Retinal pigment epithelial cell (primary cell): ENCODE measurements around the gene NKD1.

ENCODE experiments used
- DNase-seq: peaks from one replicate; pipeline ENCODE4 v3.0.0-alpha.2; 2010; ENCODE audit warnings: low read depth
- H3K4me3 ChIP-seq: 2 replicates; pipeline ENCODE4 v1.5.1; 2011; ENCODE audit warnings: mild to moderate bottlenecking, low read length, control low read depth, moderate library complexity
- TF ChIP-seq, protein P1 (sequence below): conservative IDR thresholded peaks from 2 replicates; pipeline ENCODE4 v1.5.1; 2011; ENCODE audit warnings: low read depth, low read length, control low read depth, inconsistent platforms

The NKD1 gene

DNA sequence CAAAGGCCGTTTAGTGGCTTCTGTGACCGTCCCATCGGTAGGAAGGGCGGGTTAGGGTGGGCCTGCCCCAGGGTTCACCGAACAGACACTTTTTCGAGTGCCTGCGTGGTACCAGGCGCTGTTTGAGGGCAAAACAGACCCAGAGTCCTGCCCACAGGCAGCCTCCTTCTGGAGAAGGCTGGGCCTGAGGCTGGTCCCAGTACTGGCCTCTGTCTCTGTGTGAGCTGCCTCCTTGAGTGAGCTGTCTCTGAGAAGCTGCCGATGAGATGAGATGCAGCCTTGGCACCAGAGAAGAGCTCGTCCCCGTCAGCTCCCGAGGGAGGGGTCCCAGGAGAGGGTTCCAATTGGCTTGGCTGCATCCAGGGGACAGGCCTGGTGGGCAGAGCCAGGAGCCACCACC lies 53.1 kb downstream of the NKD1 start:
- H3K4me3 ChIP-seq, result no peak overlapping the region
- DNase-seq, result no peak
- TF ChIP-seq, protein P1, sequence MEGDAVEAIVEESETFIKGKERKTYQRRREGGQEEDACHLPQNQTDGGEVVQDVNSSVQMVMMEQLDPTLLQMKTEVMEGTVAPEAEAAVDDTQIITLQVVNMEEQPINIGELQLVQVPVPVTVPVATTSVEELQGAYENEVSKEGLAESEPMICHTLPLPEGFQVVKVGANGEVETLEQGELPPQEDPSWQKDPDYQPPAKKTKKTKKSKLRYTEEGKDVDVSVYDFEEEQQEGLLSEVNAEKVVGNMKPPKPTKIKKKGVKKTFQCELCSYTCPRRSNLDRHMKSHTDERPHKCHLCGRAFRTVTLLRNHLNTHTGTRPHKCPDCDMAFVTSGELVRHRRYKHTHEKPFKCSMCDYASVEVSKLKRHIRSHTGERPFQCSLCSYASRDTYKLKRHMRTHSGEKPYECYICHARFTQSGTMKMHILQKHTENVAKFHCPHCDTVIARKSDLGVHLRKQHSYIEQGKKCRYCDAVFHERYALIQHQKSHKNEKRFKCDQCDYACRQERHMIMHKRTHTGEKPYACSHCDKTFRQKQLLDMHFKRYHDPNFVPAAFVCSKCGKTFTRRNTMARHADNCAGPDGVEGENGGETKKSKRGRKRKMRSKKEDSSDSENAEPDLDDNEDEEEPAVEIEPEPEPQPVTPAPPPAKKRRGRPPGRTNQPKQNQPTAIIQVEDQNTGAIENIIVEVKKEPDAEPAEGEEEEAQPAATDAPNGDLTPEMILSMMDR, result no peak

- H3K4me3 ChIP-seq, result no peak overlapping the region
- DNase-seq, result no peak
- TF ChIP-seq, protein P1, result no peak
Measured at GRCh38 chr16:50602126-50602525, 53.9 kb downstream of the NKD1 start.

DNA sequence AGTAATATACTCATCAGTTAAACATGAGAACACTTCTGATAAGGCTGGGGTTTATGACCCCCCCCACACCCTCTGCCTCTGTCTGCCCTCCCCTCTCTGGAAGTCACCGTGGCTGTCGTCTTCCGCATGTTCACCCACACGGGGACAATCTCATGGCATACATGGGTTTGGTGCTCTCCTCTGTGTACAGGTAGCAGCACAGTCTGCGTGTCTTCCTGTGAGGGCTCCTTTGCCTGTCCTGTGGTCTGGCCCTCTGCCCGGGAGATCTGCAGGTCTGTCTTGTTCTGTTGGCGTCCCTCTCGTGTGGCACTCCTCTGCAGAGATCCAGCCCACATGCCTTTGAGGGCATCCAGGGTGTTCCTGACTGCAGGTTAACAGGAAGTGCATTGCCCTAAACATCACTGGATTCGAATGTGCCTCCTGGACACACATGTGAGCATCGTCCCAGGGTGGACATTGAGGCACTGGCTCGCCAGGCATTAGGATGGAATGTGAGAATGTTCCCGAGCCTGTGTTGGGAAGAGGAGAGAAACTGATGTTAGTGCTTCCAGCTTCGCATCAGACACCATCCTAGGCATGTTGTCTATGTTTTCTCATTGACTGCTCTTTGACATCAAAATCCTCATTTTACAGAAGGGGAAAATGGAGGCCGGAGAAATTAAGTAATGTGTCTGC lies 54.5 kb downstream of the NKD1 start:
- no peak for DNase-seq
- H3K4me3 ChIP-seq, result no peak overlapping the region
- TF ChIP-seq, protein P1, result no peak

- TF ChIP-seq, protein P1, result no peak
- no peak for DNase-seq
- H3K4me3 ChIP-seq, result no peak overlapping the region
Measured at GRCh38 chr16:50603206-50604064, 55.2 kb downstream of the NKD1 start.

DNA sequence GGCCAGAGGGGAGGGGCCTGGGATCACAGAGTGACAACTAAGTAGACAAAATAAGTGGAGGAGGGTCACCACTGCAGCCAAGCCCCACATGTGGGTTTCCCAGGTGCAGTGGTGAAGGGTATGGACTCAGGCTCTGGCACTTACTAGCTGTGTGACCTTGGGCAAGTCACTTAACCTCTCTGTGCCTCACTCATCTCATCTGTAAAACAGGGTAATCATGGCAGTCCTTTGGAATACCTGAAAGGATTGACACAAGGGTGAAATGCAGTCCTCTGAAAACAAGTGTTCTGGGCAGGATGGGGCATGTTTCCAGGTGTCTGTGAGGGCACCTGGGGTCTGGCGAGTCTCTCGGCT lies 55.8 kb downstream of the NKD1 start:
- TF ChIP-seq, protein P1, result no peak
- no peak overlapping the region for H3K4me3 ChIP-seq
- DNase-seq, result no peak

DNA sequence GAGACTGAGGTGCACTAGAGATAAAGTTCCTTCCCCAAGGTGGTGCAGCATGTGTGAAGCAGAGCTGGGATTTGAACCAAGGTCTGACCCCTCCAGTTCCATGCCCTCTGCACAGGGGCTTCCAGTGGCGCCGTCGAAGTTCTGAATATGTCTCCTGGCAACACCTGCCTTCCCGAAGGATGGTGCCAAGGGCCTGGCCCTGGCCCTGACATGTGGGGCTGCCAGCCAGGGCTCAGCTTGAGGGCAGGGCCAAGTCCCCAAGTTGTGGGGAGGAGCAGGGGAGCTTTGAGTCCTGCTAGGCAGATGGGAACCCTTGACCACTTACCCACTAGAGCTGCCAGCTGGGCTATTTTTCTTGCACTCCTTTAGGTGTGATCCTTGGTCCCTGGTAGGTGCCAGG lies 56.4 kb downstream of the NKD1 start:
- TF ChIP-seq, protein P1, result no peak
- no peak overlapping the region for H3K4me3 ChIP-seq
- no peak for DNase-seq
